ENCODE data around the gene ZFYVE28.

GRCh38 chr4:2337131-2337723, 81.2 kb downstream of the ZFYVE28 start:
- TF ChIP-seq REST (IDR thresholded peaks at IDR 0.05; ENCODE audit: low read depth) = no peak
- TF ChIP-seq ZBTB7A (IDR thresholded peaks at IDR 0.05; ENCODE audit: low read depth) = no peak
- no peak for TF ChIP-seq MAX (IDR thresholded peaks at IDR 0.05)
- no peak for TF ChIP-seq TAF1 (IDR thresholded peaks at IDR 0.05; ENCODE audit: low read depth)
- TF ChIP-seq RAD21 (IDR thresholded peaks at IDR 0.05; ENCODE audit: low read depth) = no peak
